ENCODE data around the gene SRMS. TPM values are rescaled to one million over a fixed set of nuclear protein-coding genes. Genes with fewer than 3 reads are reported as not detected.

SRMS gene
- total RNA-seq, 1 donor from 2014 or later = 0.16 TPM

DNA sequence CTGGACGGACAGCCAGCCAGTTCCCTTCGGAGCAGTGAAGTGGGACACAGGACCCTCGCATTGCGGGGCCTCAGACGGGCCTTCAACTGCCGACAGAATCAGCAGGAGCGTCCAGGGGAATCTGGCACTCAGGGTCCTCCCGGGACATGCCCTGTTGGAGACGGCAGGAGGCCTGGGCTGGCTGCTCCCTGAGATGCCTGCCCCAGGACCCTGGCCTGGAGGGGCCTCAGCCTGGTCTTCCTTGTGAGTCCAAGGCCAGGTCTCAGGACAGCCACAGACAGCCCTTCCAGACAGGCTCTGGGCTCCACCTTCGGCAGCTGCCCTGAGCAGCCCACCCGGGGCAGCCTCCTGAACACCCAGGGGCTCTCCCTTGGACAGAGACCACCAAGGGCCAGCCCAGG, 41.1 kb upstream of the SRMS start:
- Mint-ChIP-seq H3K9me3 (no peaks in the 10 kb centered on the region), H3K4me3 (no peak overlapping the region), H3K36me3 (ENCODE audit: low read depth) (peaks cover 48% of the 10 kb centered on the region), H3K27me3 (no peaks in the 10 kb centered on the region), H3K27ac (no peak overlapping the region), H3K4me1 (peaks cover 2% of the 10 kb centered on the region)
- DNase-seq (no peak), ATAC-seq (ENCODE audit: low read depth) (no peak)
- intact Hi-C loops (cut with micrococcal nuclease) = no loop called here
- POLR2A ChIA-PET = no interaction called here
- TF ChIP-seq, protein P1, sequence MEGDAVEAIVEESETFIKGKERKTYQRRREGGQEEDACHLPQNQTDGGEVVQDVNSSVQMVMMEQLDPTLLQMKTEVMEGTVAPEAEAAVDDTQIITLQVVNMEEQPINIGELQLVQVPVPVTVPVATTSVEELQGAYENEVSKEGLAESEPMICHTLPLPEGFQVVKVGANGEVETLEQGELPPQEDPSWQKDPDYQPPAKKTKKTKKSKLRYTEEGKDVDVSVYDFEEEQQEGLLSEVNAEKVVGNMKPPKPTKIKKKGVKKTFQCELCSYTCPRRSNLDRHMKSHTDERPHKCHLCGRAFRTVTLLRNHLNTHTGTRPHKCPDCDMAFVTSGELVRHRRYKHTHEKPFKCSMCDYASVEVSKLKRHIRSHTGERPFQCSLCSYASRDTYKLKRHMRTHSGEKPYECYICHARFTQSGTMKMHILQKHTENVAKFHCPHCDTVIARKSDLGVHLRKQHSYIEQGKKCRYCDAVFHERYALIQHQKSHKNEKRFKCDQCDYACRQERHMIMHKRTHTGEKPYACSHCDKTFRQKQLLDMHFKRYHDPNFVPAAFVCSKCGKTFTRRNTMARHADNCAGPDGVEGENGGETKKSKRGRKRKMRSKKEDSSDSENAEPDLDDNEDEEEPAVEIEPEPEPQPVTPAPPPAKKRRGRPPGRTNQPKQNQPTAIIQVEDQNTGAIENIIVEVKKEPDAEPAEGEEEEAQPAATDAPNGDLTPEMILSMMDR (IDR thresholded peaks at IDR 0.05) = no peak
- CTCF ChIA-PET = interaction anchor here (1.0 kb wide), 1 partner anchor 53 kb away, joined by 3 read pairs; no protein-coding TSS in a partner anchor

DNA sequence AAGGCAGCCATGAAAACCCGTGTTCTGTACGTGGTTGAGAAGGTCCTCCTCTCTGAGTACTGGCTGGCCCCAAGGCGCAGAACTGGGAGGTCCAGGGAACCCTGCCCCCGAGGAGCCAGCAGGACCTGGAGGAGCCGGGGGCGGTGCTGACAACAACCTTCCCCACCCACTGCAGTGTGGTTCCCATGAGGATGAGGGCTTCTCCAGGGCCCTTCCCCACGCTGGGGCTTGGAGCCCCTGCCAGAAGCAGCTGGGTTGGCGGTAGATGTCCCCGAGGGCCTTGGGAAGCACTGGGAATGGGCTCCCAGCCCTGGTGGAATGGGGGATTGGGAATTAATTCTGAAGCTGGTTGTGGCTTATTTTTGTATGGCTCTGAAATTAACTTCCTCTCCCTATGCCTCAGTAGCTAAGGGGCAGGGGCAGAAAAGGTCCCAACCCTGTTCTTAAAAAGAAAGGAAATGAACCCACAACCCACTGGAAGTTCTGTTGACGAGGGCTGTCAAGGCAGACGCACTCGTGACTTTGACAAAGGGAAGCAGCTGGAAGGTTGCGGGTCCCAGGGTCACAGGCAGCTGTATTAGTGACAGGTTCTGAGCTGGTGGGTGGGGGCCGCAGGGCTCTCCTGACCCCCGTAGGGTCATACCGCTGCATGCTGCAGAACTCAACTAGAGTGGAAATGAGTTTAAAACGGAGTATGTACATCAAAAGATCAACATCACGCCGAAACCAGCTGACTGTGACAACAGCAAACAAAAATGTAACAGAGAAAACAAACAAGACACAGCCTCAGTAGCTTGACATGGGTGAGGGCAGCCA, 40.4 kb upstream of the SRMS start:
- DNase-seq (no peak), ATAC-seq (ENCODE audit: low read depth) (no peak)
- Mint-ChIP-seq H3K9me3 (no peaks in the 10 kb centered on the region), H3K36me3 (ENCODE audit: low read depth) (peaks cover 42% of the 10 kb centered on the region), H3K4me1 (peaks cover 2% of the 10 kb centered on the region), H3K27ac (no peak overlapping the region), H3K27me3 (no peaks in the 10 kb centered on the region), H3K4me3 (no peak overlapping the region)
- intact Hi-C loops (cut with micrococcal nuclease) = no loop called here
- TF ChIP-seq, protein P1 (IDR thresholded peaks at IDR 0.05) = no peak
- CTCF ChIA-PET = interaction anchor here (1.0 kb wide), 1 partner anchor 54 kb away, joined by 3 read pairs; no protein-coding TSS in a partner anchor
- POLR2A ChIA-PET = no interaction called here

DNA sequence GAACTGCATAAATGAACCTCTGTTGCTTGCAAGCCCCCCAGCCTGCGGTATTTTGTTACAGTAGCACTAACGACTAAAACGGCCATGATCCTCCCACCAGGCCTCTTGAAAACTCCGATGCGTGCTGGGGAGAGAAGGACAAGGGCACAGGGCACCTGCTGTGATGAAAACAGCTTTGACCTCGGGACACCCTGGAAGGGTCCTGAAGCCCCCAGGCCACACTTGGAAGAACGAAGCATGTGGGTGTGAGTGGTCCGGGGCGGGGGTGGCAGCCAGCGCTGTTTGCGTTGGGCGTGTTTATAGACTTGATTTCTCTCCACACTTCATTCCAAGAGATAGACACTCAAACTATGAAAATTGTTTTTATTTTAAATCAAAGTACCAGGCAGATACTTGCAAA, 39.7 kb upstream of the SRMS start:
- POLR2A ChIA-PET = no interaction called here
- no peak for DNase-seq
- Mint-ChIP-seq H3K4me3 (no peak overlapping the region), H3K27ac (no peak overlapping the region), H3K9me3 (no peaks in the 10 kb centered on the region), H3K4me1 (peaks cover 2% of the 10 kb centered on the region), H3K27me3 (no peaks in the 10 kb centered on the region), H3K36me3 (ENCODE audit: low read depth) (peaks cover 37% of the 10 kb centered on the region)
- intact Hi-C loops (cut with micrococcal nuclease) = no loop called here
- CTCF ChIA-PET = no interaction called here
- no peak for ATAC-seq (ENCODE audit: low read depth)
- TF ChIP-seq, protein P1 (IDR thresholded peaks at IDR 0.05) = no peak

DNA sequence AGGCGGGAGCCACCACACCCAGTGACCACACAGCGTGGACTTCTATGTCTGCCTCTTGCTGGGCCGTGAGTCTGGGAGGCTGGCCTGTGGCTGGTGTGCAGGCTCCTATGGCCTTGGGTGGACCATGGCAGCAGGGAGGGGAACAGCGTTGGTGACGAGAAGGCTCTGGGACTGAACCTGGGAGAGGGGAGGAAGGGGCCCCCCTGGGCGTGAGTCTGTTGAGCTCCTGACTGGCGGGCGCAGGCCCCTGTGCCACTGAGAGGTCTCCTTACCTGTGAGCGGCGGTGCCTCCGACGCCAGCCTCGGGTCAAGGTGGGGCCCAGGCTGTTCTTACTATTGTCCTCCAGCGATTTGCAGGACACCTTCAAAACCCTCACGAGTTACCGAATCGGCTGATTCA, 39.2 kb upstream of the SRMS start:
- TF ChIP-seq, protein P1 (IDR thresholded peaks at IDR 0.05) = no peak
- Mint-ChIP-seq H3K36me3 (ENCODE audit: low read depth) (peaks cover 33% of the 10 kb centered on the region), H3K27me3 (no peaks in the 10 kb centered on the region), H3K4me3 (no peak overlapping the region), H3K9me3 (no peaks in the 10 kb centered on the region), H3K4me1 (peaks cover 2% of the 10 kb centered on the region), H3K27ac (no peak overlapping the region)
- DNase-seq = no peak
- CTCF ChIA-PET = no interaction called here
- intact Hi-C loops (cut with micrococcal nuclease) = no loop called here
- POLR2A ChIA-PET = no interaction called here
- ATAC-seq (ENCODE audit: low read depth) = no peak

DNA sequence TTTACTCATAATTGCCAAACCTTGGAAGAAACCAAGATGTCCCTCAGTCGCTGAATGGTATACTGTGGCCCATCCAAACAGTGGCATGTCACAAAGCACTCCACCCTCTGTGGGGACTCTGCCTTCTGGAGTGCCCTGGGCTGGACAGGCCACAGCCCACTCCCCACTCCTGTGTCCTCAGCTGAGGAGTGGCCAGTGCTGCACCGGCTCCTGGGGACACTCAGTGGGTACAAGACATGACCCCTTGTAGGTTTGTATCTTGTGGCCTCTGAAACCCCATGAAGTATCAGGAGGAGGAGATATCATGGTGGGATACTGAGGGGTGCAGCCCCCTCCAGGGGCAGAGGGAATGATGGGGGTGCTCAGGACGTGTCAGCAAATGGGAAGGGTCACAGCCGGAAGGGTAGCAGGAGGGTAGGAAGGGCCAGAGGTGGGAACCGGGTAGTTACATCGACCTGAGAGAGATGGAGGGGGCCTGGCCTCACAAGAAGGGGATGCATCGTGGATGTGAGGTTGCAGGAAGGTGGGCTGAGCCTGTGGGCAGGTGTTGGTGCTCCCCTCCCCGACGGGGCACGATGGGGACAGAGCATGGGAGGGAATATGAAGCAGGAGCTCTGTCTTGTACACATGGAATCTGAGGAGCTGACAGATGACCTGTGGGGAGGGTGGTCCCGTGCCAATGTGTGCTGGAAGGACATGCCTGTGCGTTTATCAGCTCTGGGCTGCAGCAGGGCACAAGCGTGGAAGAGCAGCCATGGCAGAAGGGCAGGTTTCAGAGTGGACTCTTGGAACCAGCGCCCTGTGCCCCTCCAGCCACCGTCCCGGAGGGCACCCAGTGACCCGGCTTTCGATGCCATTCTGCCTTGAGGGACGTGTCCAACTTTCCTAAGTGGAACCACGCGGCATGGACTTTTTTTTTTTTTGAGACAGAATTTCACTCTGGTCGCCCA, 38.3 kb upstream of the SRMS start:
- CTCF ChIA-PET = no interaction called here
- intact Hi-C loops (cut with micrococcal nuclease) = no loop called here
- no peak overlapping the region for H3K4me3 Mint-ChIP-seq
- H3K9me3 Mint-ChIP-seq = no peaks in the 10 kb centered on the region
- no peak overlapping the region for H3K27ac Mint-ChIP-seq
- POLR2A ChIA-PET = no interaction called here
- H3K4me1 Mint-ChIP-seq = peaks cover 2% of the 10 kb centered on the region
- peaks cover 25% of the 10 kb centered on the region for H3K36me3 Mint-ChIP-seq (ENCODE audit: low read depth)
- ATAC-seq (ENCODE audit: low read depth) = no peak
- TF ChIP-seq, protein P1 (IDR thresholded peaks at IDR 0.05) = no peak
- H3K27me3 Mint-ChIP-seq = no peaks in the 10 kb centered on the region
- DNase-seq = no peak

Data from activated B cell treated with CpG ODN at 0.5 μM for 24 hours (primary cell).